HG02973 (cell line): Measurements from ENCODE around the gene EGFL8.
"Not testable (repeated sequence)": the region's sequence is repeated elsewhere in the genome, so short reads cannot be mapped to it uniquely, and the experiment has no call there.

Source experiments
- ATAC-seq: cut with Tn5 transposase; IDR thresholded peaks from one replicate; pipeline ENCODE4 v1.9.1; 2021; ENCODE audit warnings: moderate library complexity; ENCODE audit not compliant: unreplicated experiment

Gene EGFL8

DNA sequence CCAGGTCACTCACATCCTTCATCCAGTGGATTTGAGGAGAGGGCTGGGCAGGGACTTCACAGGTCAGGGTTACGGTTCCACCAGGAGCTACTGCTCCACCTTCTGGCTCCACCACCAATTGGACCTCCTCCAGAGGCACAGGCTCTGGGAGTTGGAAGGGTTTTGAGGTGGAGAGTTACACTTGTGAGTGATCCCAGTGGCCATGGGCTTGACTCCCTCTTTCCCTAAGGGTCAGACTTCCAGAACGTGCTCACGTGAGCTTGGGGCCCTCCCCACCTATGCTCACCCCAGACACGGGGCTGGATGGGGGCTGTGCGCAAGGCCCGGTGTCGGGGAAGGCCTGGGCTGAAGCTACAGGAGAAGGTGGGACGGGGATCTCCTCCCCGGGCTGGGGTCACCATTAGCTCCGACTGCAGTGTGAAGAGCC is 18.2 kb downstream of the EGFL8 start:
- ATAC-seq: no peak

DNA sequence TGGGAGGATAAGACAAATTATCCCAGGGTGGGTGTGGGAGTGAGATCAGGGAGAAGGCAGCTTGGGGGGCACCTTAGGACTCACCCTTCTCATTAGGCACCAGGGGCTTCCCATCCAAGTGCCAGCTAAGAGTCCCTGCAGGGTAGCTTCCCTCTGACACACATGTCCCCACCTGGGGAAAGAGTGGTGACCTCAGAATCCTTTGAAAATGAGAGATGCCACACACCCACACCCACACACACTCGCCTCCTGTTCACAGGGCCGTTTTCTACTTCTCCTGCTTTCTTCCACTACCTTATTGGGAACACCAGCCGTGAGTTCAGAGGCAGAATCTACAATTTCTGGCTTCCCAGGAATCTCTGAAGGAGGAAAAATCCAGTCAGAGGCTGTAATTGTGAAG is 18.6 kb downstream of the EGFL8 start:
- no peak for ATAC-seq

DNA sequence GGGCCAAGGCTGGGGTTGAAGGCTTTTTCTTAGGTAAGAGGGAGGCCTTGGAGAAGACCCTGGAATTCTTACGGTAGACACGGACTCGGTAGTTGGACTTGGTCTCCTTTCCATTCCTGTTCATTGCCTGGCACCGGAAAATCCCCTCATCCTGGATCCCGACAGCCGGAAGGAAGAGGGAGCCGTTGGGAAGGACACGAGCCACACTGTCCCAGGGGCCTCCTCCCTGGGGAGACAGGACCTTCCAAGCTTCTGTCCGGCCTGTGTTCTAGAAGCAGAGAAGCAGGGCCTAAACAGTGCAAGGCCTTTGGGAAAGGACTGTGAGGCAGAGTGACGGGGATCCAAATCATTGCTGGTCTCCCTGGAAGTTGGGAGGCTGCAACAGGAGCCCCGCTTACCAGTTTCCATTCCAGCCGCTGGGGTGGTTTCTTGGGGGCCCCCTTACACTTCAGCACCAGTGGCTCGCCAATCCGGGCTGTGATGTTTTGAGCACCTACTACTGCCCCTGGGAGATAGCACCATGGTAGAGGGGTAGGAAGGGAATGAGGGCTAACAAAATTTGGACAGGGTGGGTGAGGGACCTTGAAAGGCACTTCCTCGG is 19.2 kb downstream of the EGFL8 start:
- ATAC-seq: no peak

DNA sequence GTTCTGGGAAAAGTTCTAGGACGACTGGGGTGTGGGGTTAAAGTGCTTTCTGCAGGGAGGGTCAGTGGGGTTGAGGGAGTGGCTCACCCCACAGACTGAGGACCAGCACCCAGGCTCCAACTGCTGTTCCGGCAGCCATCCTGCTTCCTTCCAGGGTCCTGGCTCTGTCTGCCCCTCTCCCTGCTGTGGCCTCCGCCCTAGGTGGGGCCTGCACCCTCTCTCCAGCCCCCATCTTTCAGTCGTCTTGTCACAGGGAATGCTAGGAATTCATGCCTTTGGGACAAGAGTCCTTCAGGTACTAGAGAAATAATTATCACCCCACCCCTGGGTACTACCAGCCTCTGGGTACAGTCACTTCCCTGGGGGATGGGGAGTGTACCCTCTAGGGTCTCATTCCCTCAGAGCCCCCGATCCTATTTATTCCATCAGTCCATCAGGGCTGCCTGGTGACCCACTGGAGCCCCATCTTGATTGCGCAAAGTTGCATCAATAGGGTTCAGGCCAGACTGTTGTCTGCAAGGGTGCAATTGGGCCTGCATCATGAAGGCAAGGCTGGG is 19.8 kb downstream of the EGFL8 start, which contains the start of gene AGER:
AGER (minus strand) TSS at position 170 of the 557 bp plus-strand sequence; CDS start at position 139, 31 bp downstream.
- no peak for ATAC-seq

- not testable (repeated sequence) for ATAC-seq
These were observed 21.3 kb downstream of the EGFL8 start for GRCh38 chr6:32185681-32186131.

GRCh38 chr6:32186151-32186840 is 21.9 kb downstream of the EGFL8 start:
- ATAC-seq: not testable (repeated sequence)

DNA sequence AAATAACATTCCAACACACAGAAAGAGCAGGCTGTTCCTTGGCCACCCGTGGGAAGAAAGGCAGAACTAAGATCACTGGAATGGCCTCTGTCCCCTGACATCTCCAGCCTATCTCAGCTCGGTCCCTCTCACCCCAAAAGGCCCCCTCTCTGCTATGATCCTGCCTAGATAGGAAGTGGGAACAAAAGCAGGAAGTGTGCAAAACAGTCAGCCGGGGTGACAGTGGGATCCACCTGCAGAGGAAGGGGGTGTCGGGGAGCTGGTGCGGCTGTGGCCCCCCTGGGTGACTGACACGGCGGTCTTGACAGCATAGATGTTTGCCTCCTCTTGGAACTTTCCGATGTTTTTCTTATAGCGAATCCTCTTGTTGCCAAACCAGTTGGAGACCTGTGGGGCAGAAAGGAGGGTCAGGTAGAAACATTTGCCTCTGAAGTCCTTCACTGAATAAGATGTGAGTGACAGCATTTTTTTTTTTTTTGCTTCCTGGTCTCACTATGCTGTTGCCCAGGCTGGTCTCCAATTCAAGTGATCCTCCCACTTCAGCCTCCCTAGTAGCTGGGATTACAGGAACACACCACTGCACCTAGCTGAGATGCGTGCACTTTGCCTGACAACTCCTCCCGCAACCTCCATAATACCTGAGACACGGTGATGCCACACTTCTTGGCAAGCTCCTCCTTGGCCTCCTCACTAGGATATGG is 22.8 kb downstream of the EGFL8 start:
- ATAC-seq: no peak

DNA sequence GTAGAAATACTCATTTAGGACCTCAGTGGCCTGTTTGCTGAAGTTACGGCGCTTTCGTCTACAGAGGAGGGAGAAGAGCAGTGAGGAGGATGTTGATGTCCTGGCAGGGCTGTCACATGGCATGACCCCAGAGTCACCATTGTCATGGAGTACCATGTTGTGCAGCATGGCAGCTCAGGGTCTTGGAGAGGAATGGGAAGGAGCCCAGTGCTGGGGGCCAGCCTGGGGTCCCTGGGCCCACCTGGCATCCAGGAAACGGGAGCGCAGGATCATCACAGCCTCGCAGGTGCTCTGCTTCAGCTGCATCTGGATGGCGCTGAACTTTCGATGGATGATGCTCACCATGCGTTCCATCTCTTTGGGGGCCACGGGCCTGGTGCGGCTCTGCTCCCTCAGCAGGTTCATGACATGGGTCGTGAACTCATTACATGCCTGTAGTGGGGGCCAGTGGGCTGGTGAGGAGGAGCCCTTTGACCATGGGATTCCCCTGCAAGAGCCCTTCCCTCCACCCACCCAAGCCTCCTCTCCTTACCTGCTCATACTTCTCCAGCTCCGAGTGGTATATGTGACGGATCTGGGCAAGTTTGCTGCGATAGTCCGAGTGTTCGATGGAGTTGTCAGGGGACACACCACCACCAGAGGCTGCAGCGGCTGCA is 23.5 kb downstream of the EGFL8 start:
- ATAC-seq: not testable (repeated sequence)

DNA sequence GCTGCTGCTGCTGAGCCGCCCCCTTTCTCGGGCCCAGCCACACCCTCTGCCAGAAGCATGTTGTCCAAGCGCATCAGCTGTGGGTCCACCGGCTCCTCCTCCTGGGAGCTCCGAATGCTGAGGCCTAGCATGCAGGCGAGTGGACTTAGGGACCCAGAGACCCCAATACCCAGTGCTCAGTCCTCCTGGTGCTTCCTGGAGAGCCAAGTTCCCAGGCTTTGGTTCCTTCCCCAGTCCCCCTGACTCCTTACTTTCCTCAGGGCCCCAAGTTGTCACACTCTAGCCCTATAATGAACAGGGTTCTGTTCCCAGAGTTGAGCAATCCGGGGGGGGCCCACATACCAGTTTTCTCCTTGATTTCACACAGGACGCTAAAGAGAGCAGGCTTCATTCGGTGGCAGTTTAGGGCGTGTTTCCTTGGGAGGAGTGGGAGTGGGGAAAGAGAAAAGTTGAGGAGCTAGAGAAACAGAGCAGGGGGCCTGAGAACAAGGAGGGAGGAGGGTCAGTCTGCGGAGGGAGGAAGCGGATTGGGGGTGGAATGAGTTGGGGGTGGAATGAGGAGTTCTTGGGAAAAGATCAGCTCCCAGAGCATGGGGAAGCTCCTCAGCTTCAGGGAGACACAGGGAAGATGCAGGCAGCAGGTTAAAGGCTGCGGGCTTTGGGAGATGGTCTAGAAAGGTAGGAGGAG is 24.1 kb downstream of the EGFL8 start:
- ATAC-seq: no peak

- no peak for ATAC-seq
These were observed 24.8 kb downstream of the EGFL8 start for GRCh38 chr6:32189069-32189741.

- ATAC-seq: no peak
These were observed 25.3 kb downstream of the EGFL8 start for GRCh38 chr6:32189742-32190053.

DNA sequence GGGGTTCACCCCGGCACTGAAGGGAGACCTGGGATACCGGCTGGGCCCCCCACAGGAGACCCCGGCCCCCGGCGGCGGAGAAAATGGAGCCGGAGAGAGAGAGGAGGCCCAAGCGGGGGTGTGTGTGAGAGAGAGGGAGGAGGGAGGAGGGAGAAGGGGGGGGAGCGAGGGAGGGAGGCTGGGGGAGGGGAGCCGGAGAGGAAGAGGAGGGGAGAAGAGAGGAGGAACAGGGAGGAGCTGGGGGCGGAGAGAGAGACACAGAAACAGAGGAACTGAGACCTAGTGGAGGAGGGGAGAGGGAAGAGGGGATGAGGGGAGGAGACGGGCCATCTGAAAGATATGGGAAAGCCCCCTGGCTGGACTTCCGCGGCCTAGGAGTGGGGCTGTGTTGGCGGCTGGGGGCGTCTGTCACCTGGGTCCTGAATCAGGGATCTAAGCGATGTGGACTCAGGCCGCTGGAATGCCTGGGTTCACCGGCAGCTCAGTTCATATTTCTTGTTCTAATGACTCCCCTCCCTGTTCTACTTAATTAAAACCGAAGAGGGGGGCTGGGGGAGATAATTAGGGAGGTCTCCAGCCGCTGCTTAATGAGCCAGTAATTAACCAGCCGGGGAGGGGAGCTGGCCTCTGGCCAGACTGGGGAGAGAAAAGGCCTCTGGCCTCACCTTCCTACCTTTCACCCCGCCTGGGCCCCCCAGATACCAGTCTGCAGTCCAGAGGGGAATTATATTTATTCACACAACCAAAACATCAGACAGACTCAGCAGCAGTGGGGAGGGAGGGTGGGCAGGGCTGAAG is 25.9 kb downstream of the EGFL8 start, which contains the start of gene PBX2:
PBX2 (minus strand) TSS at position 149 of the 798 bp plus-strand sequence. CDS start 287 bp downstream, outside the sequence.
- ATAC-seq: peak; percentile 67

DNA sequence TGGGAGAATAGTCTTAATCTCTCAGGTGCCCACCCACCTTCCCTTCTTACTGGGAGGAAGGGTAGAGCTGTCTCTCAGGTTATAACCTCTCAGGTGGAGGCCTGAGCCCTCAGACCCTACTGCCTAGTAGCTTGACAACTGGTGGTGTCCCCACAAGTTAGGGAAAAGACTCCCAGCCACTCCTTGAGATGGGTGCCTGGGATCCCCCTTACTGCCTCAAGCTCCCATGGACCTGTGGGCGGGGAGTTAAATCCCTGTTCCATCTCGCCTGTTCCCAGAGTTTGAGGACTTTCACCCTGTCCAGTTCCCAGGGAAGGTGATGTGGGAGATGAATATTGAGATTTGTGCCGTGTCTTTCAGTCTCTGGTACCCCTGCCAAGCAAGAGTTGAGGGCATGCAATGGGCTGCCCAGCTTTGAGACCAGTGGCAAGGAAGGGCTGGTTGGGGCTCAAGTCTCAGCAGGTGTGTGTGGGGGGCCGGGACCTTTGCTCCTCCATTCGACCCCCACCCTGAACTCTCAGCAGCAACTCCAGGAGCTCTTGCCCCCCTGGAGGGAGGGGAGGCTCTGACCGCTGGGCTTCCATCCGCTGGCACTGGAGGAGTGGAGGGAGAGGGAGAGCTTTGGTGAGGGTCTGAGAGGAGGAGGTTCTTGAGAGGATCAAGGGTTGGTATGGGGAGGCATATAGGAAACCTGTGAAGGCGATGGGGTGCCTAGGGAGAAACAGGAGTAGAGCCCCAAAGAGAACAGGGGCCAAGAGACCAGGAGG is 26.7 kb downstream of the EGFL8 start:
- ATAC-seq: no peak

DNA sequence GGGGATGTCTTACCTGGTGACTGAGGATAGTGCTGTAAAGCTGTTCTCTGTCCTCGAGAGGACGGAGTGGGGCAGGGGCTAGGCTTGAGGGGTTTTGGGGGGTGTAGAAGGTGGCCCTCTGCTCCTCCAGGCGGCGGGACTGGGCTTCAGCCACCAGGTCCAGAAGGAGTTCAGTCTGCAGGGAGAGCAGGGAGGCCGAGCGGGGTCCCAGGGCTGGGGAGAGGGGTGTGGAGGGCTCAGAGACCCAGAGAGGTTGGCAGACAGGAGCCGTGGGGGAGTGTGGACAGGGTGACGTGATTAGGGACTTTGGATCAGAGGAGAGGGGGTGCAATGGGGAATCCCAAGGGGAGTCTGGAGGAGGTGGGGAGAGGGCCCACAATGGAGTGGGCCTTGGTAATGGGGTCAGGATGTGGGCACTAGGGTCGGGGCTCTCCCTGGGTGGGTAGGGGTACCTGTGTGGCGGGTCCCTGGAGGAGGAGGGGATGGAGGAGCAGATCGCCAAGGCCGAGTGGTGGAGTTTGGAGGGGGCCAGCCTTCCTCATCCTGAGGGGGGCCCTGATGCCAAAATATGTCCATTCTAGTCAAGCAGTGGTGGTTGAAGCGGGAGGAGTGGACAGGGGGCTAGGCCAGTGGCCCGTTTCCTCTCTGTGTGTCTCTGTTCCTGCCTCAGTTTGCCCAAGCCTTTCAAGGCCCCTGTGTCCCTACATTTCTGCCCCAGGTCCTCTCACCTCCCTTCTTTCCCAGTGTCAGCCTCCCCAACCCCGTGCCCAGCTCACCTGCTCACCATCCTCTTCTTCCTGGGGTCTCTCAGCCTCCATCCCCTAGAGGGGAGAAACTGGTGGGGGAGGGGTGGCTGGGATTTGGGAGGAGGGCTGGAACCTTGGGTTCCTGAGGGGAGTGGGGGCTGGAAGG is 27.6 kb downstream of the EGFL8 start:
- ATAC-seq: no peak

DNA sequence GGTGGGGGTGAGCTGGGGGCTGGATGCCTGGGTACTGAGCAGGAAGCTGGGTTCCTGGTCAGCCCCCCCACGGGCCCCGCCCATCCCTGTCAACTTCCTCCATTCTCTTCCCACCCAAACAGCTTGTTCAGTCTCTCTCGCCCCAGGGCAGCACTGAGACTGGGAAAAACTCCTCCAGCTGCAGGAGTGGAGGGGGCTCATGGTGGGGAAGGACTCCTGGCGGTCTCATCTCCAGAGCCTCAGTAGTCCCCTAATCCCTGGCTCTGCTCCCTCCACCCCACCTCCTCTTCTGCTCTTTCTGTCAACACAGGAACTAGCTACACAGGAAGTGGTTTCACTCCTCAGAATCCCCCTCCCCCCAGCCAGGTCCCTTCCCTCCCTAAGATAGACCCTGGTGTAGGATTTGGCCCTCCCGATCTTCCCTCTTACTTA is 28.2 kb downstream of the EGFL8 start, which contains the start of gene GPSM3:
GPSM3 (minus strand) TSS at position 36 of the 432 bp plus-strand sequence. CDS start 130 bp downstream, outside the sequence.
- no peak for ATAC-seq

- not testable (repeated sequence) for ATAC-seq
These were observed 28.7 kb downstream of the EGFL8 start for GRCh38 chr6:32193096-32193495.

DNA sequence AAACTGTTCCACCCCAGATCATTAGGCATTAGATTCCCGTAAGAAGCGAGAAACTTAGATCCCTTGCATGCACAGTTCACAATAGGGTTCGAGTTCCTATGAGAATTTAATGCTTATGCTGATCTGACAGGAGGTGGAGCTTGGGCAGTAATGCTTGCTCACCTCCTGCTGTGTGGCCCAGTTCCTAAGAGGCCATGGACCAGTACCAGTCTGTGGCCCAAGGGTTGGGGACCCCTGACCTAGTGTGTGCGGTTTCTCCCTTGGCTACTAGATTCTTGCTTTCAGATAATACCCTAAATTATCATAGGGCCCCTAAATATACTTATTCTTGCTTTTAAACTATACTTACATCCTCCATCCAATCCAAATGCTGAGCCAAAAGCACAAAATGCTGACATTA is 30.0 kb downstream of the EGFL8 start:
- ATAC-seq: no peak
